ENCODE measurements around the gene ZNF362. TPM values are rescaled to one million over a fixed set of nuclear protein-coding genes. Genes with fewer than 3 reads are reported as not detected.
A peak's percentile ranks its signal among the peaks of the same experiment; 100 is the strongest.

The ZNF362 gene
- total and polyA plus RNA-seq, 2 of the 13 experiments (the other 11 are each of a cell fraction or from before 2014, with no cell fraction given) = 8.3 to 14.2 TPM

- TF ChIP-seq POGK (CRISPR knock-in tag; conservative IDR thresholded peaks at IDR 0.05) = 0 out of 2 replicates have a peak, but pooled peaks have one; percentile 46
- TF ChIP-seq ZBTB4 (CRISPR knock-in tag; IDR thresholded peaks at IDR 0.05; ENCODE audit: borderline replicate concordance) = 0 out of 2 replicates have a peak, but pooled peaks have one; percentile 28
- TF ChIP-seq SIN3A (IDR thresholded peaks at IDR 0.05; ENCODE audit: borderline replicate concordance, low read depth, low read length) = peak; percentile 56; the same call in 1 of the 2 replicates
- 0 out of 2 replicates have a peak, but pooled peaks have one; percentile 19 for TF ChIP-seq SP5 (CRISPR knock-in tag; IDR thresholded peaks at IDR 0.05; ENCODE audit: borderline replicate concordance, low read depth)
- TF ChIP-seq ZNF761 (CRISPR knock-in tag; conservative IDR thresholded peaks at IDR 0.05) = no peak
- no peak for TF ChIP-seq FOXA1 (IDR thresholded peaks at IDR 0.05)
- peak; percentile 51 for TF ChIP-seq FOXA1 (CRISPR knock-in tag; IDR thresholded peaks at IDR 0.05)
- TF ChIP-seq, protein P1, sequence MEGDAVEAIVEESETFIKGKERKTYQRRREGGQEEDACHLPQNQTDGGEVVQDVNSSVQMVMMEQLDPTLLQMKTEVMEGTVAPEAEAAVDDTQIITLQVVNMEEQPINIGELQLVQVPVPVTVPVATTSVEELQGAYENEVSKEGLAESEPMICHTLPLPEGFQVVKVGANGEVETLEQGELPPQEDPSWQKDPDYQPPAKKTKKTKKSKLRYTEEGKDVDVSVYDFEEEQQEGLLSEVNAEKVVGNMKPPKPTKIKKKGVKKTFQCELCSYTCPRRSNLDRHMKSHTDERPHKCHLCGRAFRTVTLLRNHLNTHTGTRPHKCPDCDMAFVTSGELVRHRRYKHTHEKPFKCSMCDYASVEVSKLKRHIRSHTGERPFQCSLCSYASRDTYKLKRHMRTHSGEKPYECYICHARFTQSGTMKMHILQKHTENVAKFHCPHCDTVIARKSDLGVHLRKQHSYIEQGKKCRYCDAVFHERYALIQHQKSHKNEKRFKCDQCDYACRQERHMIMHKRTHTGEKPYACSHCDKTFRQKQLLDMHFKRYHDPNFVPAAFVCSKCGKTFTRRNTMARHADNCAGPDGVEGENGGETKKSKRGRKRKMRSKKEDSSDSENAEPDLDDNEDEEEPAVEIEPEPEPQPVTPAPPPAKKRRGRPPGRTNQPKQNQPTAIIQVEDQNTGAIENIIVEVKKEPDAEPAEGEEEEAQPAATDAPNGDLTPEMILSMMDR (CRISPR knock-in tag; IDR thresholded peaks at IDR 0.05) = no peak
- TF ChIP-seq ETS1 (CRISPR knock-in tag; IDR thresholded peaks at IDR 0.05) = no peak
- TF ChIP-seq, protein P2, sequence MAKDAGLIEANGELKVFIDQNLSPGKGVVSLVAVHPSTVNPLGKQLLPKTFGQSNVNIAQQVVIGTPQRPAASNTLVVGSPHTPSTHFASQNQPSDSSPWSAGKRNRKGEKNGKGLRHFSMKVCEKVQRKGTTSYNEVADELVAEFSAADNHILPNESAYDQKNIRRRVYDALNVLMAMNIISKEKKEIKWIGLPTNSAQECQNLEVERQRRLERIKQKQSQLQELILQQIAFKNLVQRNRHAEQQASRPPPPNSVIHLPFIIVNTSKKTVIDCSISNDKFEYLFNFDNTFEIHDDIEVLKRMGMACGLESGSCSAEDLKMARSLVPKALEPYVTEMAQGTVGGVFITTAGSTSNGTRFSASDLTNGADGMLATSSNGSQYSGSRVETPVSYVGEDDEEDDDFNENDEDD (CRISPR knock-in tag; IDR thresholded peaks at IDR 0.05; ENCODE audit: borderline replicate concordance) = no peak
- TF ChIP-seq, protein P3, sequence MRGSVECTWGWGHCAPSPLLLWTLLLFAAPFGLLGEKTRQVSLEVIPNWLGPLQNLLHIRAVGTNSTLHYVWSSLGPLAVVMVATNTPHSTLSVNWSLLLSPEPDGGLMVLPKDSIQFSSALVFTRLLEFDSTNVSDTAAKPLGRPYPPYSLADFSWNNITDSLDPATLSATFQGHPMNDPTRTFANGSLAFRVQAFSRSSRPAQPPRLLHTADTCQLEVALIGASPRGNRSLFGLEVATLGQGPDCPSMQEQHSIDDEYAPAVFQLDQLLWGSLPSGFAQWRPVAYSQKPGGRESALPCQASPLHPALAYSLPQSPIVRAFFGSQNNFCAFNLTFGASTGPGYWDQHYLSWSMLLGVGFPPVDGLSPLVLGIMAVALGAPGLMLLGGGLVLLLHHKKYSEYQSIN (CRISPR knock-in tag; IDR thresholded peaks at IDR 0.05; ENCODE audit: borderline replicate concordance) = no peak
- peak; percentile 50; the same call in 1 of the 2 replicates for TF ChIP-seq NCOA2 (CRISPR knock-in tag; IDR thresholded peaks at IDR 0.05)
- TF ChIP-seq RAD51 (IDR thresholded peaks at IDR 0.05; ENCODE audit: borderline replicate concordance) = no peak
- no peak for TF ChIP-seq ZNF335 (CRISPR knock-in tag; IDR thresholded peaks at IDR 0.05)
- TF ChIP-seq, protein P4, sequence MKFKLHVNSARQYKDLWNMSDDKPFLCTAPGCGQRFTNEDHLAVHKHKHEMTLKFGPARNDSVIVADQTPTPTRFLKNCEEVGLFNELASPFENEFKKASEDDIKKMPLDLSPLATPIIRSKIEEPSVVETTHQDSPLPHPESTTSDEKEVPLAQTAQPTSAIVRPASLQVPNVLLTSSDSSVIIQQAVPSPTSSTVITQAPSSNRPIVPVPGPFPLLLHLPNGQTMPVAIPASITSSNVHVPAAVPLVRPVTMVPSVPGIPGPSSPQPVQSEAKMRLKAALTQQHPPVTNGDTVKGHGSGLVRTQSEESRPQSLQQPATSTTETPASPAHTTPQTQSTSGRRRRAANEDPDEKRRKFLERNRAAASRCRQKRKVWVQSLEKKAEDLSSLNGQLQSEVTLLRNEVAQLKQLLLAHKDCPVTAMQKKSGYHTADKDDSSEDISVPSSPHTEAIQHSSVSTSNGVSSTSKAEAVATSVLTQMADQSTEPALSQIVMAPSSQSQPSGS (CRISPR knock-in tag; IDR thresholded peaks at IDR 0.05) = peak; percentile 24; the same call in 1 of the 2 replicates
- peak; percentile 35; the same call in 1 of the 2 replicates for TF ChIP-seq MTA1 (CRISPR knock-in tag; IDR thresholded peaks at IDR 0.05; ENCODE audit: borderline replicate concordance)
These were observed 77.8 kb downstream of the ZNF362 start (continued) for GRCh38 chr1:33334081-33334552.

Measured in HepG2 (cell line).